WTC11 (cell line): Measurements from ENCODE around the gene GRAMD2B.

ENCODE experiments used
- ATF3 ChIP-seq: sonication (generic); formaldehyde crosslinking; conservative IDR thresholded peaks from 2 replicates; pipeline ENCODE4 v1.8.1; 2022; ENCODE audit warnings: mild to moderate bottlenecking, missing genetic modification reagents
- GABPB1 ChIP-seq: sonication (generic); formaldehyde crosslinking; IDR thresholded peaks from 2 replicates; pipeline ENCODE4 v1.8.1; 2023; ENCODE audit warnings: mild to moderate bottlenecking, missing genetic modification reagents
- IRF2 ChIP-seq: sonication (generic); formaldehyde crosslinking; IDR thresholded peaks from 2 replicates; pipeline ENCODE4 v1.8.0; 2022; ENCODE audit warnings: low read depth, missing genetic modification reagents, borderline replicate concordance
- NR1H2 ChIP-seq: sonication (generic); formaldehyde crosslinking; IDR thresholded peaks from 2 replicates; pipeline ENCODE4 v1.9.0; 2021; ENCODE audit warnings: mild to moderate bottlenecking, moderate library complexity, missing genetic modification reagents
- ZBTB43 ChIP-seq: sonication (generic); formaldehyde crosslinking; IDR thresholded peaks from 2 replicates; pipeline ENCODE4 v1.8.1; 2023; ENCODE audit warnings: mild to moderate bottlenecking, missing genetic modification reagents
- ZNF423 ChIP-seq: fragments of 250-450 bp; sonication (Bioruptor Pico); IDR thresholded peaks from 2 replicates; pipeline ENCODE4 v2.1.2; 2022; ENCODE audit warnings: mild to moderate bottlenecking, moderate library complexity
- TF ChIP-seq, protein P1 (sequence below): fragments of 200-600 bp; IDR thresholded peaks from 2 replicates; pipeline ENCODE4 v1.8.0; 2022; ENCODE audit warnings: antibody characterized with exemption
- TF ChIP-seq, protein P2 (sequence below): sonication (generic); formaldehyde crosslinking; IDR thresholded peaks from 2 replicates; pipeline ENCODE4 v1.8.1; 2022; ENCODE audit warnings: low read depth, mild to moderate bottlenecking, moderate library complexity, missing genetic modification reagents, borderline replicate concordance
- TF ChIP-seq, protein P3 (sequence below): sonication (generic); formaldehyde crosslinking; IDR thresholded peaks from 2 replicates; pipeline ENCODE4 v1.8.0; 2022; ENCODE audit warnings: mild to moderate bottlenecking, missing genetic modification reagents
- TF ChIP-seq, protein P4 (sequence below): sonication (generic); formaldehyde crosslinking; IDR thresholded peaks from 2 replicates; pipeline ENCODE4 v1.8.1; 2022; ENCODE audit warnings: low read depth, missing genetic modification reagents, borderline replicate concordance
- TF ChIP-seq, protein P5 (sequence below): sonication (generic); formaldehyde crosslinking; IDR thresholded peaks from 2 replicates; pipeline ENCODE4 v1.8.1; 2023; ENCODE audit warnings: mild to moderate bottlenecking, missing genetic modification reagents, moderate library complexity
- TF ChIP-seq, protein P6 (sequence below): sonication (generic); formaldehyde crosslinking; IDR thresholded peaks from 2 replicates; pipeline ENCODE4 v1.8.0; 2022; ENCODE audit warnings: mild to moderate bottlenecking, missing genetic modification reagents

DNA sequence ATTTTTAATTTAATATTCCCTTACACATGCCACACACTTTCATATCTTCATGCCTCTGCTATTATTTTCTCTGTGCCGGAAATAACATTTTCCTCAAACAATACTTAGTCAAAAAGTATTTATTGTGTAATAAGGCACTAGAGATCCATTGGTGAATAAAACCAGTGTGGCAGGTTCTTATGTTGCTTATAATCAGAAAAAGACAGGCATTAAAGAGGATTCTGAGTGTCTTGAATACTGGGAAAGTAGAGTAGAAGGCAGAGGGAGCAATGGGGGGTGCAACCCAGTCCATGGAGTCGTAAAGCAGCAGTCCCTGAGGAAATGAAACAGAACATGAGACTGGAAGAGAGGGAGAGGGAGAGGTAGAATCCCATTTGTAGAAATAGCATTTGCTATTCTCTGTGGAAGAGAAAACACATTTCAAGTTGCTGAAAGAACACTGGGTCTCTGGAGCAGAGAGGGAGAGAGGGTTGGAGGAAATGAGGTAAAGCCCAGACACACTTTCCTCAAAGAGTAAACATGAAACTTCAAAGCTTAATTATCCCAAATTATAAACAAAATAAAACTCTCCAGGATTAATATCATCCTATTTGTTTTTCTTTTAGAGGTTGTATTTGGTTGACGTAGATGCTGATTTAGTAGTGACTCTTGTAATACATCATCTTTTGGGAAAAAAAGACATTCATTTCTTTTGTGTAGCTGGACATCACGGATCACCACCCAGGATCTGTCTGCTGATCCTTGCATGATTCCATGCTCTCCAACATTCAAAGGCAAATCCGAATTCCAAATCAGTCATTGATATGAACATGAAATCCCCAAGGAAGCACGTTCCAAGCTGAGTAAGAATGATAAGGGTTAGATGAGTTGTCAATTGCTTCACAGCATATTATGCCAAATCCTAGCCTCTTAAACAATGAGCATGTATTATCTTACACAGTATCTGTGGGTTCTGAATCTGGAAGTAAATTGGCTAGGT is 37.4 kb upstream of the GRAMD2B start:
- no peak for TF ChIP-seq GABPB1 (CRISPR knock-in tag)
- TF ChIP-seq IRF2 (CRISPR knock-in tag), result no peak
- TF ChIP-seq ATF3, result no peak
- TF ChIP-seq, protein P1, sequence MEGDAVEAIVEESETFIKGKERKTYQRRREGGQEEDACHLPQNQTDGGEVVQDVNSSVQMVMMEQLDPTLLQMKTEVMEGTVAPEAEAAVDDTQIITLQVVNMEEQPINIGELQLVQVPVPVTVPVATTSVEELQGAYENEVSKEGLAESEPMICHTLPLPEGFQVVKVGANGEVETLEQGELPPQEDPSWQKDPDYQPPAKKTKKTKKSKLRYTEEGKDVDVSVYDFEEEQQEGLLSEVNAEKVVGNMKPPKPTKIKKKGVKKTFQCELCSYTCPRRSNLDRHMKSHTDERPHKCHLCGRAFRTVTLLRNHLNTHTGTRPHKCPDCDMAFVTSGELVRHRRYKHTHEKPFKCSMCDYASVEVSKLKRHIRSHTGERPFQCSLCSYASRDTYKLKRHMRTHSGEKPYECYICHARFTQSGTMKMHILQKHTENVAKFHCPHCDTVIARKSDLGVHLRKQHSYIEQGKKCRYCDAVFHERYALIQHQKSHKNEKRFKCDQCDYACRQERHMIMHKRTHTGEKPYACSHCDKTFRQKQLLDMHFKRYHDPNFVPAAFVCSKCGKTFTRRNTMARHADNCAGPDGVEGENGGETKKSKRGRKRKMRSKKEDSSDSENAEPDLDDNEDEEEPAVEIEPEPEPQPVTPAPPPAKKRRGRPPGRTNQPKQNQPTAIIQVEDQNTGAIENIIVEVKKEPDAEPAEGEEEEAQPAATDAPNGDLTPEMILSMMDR, result no peak
- TF ChIP-seq ZNF423, result no peak
- no peak for TF ChIP-seq ZBTB43 (CRISPR knock-in tag)
- no peak for TF ChIP-seq NR1H2 (CRISPR knock-in tag)
- TF ChIP-seq, protein P2, sequence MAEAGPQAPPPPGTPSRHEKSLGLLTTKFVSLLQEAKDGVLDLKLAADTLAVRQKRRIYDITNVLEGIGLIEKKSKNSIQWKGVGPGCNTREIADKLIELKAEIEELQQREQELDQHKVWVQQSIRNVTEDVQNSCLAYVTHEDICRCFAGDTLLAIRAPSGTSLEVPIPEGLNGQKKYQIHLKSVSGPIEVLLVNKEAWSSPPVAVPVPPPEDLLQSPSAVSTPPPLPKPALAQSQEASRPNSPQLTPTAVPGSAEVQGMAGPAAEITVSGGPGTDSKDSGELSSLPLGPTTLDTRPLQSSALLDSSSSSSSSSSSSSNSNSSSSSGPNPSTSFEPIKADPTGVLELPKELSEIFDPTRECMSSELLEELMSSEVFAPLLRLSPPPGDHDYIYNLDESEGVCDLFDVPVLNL (CRISPR knock-in tag), result no peak
- TF ChIP-seq, protein P3, sequence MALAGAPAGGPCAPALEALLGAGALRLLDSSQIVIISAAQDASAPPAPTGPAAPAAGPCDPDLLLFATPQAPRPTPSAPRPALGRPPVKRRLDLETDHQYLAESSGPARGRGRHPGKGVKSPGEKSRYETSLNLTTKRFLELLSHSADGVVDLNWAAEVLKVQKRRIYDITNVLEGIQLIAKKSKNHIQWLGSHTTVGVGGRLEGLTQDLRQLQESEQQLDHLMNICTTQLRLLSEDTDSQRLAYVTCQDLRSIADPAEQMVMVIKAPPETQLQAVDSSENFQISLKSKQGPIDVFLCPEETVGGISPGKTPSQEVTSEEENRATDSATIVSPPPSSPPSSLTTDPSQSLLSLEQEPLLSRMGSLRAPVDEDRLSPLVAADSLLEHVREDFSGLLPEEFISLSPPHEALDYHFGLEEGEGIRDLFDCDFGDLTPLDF (CRISPR knock-in tag), result no peak
- TF ChIP-seq, protein P4, sequence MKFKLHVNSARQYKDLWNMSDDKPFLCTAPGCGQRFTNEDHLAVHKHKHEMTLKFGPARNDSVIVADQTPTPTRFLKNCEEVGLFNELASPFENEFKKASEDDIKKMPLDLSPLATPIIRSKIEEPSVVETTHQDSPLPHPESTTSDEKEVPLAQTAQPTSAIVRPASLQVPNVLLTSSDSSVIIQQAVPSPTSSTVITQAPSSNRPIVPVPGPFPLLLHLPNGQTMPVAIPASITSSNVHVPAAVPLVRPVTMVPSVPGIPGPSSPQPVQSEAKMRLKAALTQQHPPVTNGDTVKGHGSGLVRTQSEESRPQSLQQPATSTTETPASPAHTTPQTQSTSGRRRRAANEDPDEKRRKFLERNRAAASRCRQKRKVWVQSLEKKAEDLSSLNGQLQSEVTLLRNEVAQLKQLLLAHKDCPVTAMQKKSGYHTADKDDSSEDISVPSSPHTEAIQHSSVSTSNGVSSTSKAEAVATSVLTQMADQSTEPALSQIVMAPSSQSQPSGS (CRISPR knock-in tag), result no peak
- TF ChIP-seq, protein P5, sequence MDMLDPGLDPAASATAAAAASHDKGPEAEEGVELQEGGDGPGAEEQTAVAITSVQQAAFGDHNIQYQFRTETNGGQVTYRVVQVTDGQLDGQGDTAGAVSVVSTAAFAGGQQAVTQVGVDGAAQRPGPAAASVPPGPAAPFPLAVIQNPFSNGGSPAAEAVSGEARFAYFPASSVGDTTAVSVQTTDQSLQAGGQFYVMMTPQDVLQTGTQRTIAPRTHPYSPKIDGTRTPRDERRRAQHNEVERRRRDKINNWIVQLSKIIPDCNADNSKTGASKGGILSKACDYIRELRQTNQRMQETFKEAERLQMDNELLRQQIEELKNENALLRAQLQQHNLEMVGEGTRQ (CRISPR knock-in tag), result no peak
- TF ChIP-seq, protein P6, sequence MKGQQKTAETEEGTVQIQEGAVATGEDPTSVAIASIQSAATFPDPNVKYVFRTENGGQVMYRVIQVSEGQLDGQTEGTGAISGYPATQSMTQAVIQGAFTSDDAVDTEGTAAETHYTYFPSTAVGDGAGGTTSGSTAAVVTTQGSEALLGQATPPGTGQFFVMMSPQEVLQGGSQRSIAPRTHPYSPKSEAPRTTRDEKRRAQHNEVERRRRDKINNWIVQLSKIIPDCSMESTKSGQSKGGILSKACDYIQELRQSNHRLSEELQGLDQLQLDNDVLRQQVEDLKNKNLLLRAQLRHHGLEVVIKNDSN (CRISPR knock-in tag), result no peak
